HG02973 (cell line): ENCODE data around the gene POLR2I.
A peak's percentile ranks its signal among the peaks of the same experiment; 100 is the strongest.

Experiments used
- ATAC-seq: cut with Tn5 transposase; IDR thresholded peaks from one replicate; pipeline ENCODE4 v1.9.1; 2021; ENCODE audit warnings: moderate library complexity; ENCODE audit not compliant: unreplicated experiment

Gene POLR2I

GRCh38 chr19:36114721-36115452 lies at the start of gene POLR2I:
Gene POLR2I, minus strand, starts transcription at chr19:36114875. Its CDS starts 19 bp downstream, at chr19:36114856.
- peak; percentile 74 for ATAC-seq

- ATAC-seq = no peak
Measured at GRCh38 chr19:36163813-36164212, 49.1 kb upstream of the POLR2I start.

GRCh38 chr19:36160821-36161596 lies 46.3 kb upstream of the POLR2I start:
- no peak for ATAC-seq

- ATAC-seq = no peak
Measured at GRCh38 chr19:36153126-36153525, 38.5 kb upstream of the POLR2I start.

GRCh38 chr19:36152352-36153091 lies 37.8 kb upstream of the POLR2I start, which contains the start of gene COX7A1:
Gene COX7A1, minus strand, starts transcription at chr19:36152447. Its CDS starts 40 bp downstream, at chr19:36152407.
- no peak for ATAC-seq

GRCh38 chr19:36152019-36152351 lies 37.3 kb upstream of the POLR2I start:
- no peak for ATAC-seq

GRCh38 chr19:36151144-36152018 lies 36.7 kb upstream of the POLR2I start:
- ATAC-seq = no peak

- no peak for ATAC-seq
Measured at GRCh38 chr19:36150586-36150985, 35.9 kb upstream of the POLR2I start.

- no peak for ATAC-seq
Measured at GRCh38 chr19:36149673-36150406, 35.2 kb upstream of the POLR2I start.

GRCh38 chr19:36144624-36145023 lies 29.9 kb upstream of the POLR2I start:
- ATAC-seq = no peak

- ATAC-seq = no peak
Measured at GRCh38 chr19:36142496-36142895, 27.8 kb upstream of the POLR2I start.

- no peak for ATAC-seq
Measured at GRCh38 chr19:36142046-36142445, 27.4 kb upstream of the POLR2I start.

GRCh38 chr19:36141039-36141927 lies 26.6 kb upstream of the POLR2I start:
- ATAC-seq = no peak

- ATAC-seq = no peak
Measured at GRCh38 chr19:36140304-36141038, 25.8 kb upstream of the POLR2I start.

GRCh38 chr19:36139473-36140303 lies 25.0 kb upstream of the POLR2I start, which contains the start of gene CAPNS1:
Gene CAPNS1, plus strand, starts transcription at chr19:36140066. Its CDS starts 946 bp downstream, at chr19:36141012.
- peak; percentile 70 for ATAC-seq

- no peak for ATAC-seq
Measured at GRCh38 chr19:36139120-36139472, 24.4 kb upstream of the POLR2I start.

- ATAC-seq = no peak
Measured at GRCh38 chr19:36136964-36137686, 22.4 kb upstream of the POLR2I start.
